IMR-90 (cell line): ENCODE measurements around the gene PPBP. TPM values are rescaled to one million over a fixed set of nuclear protein-coding genes. Genes with fewer than 3 reads are reported as not detected.

ENCODE experiments used
- ATAC-seq: fragments of 200-7000 bp; cut with Tn5 transposase; 2 replicates; pipeline ENCODE4 v1.9.1; 2020; ENCODE audit warnings: low read depth, mild to moderate bottlenecking, moderate library complexity
- BruUV-seq: library from RNA; stranded (reverse); fragments of 400-500 nt; replicated peaks from 2 replicates; lab custom pipeline; 2021; lab: Mats Ljungman, UMichigan
- CTCF ChIA-PET: fragments of 300-600 bp; formaldehyde crosslinking; extraction: SDS; loops from one replicate; lab custom pipeline; 2021; ENCODE audit warnings: antibody characterized with exemption; lab: Yijun Ruan, JAX
- POLR2A ChIA-PET: fragments of 300-600 bp; sonication (Branson Sonifier 250); formaldehyde crosslinking; loops from one replicate; lab custom pipeline; 2022; ENCODE audit warnings: antibody characterized with exemption; ENCODE audit not compliant: unreplicated experiment; lab: Charles Lee
- DNase-seq: peaks from one replicate; pipeline ENCODE4 v3.0.0; 2013
- H2AFZ ChIP-seq: replicated peaks from 2 replicates; pipeline ENCODE3; 2013; ENCODE audit warnings: low read length, mild to moderate bottlenecking; ENCODE audit not compliant: poor library complexity
- H2AK5ac ChIP-seq: 2 replicates; pipeline ENCODE4 v1.6.1; 2013; ENCODE audit warnings: low read depth, low read length, inconsistent platforms
- H2AK9ac ChIP-seq: replicated peaks from 2 replicates; pipeline ENCODE3; 2013; ENCODE audit warnings: mild to moderate bottlenecking, low read depth, low read length, moderate library complexity; ENCODE audit not compliant: poor library complexity
- H2BK120ac ChIP-seq: 2 replicates; pipeline ENCODE4 v1.6.1; 2013; ENCODE audit warnings: low read depth, low read length, inconsistent platforms
- H2BK15ac ChIP-seq: 3 replicates; pipeline ENCODE4 v1.6.1; 2013; ENCODE audit warnings: low read depth, low read length, inconsistent platforms
- H2BK20ac ChIP-seq: 2 replicates; pipeline ENCODE4 v1.6.1; 2013; ENCODE audit warnings: low read depth, mild to moderate bottlenecking, inconsistent platforms, low read length, moderate library complexity
- H2BK5ac ChIP-seq: 2 replicates; pipeline ENCODE4 v1.6.1; 2013; ENCODE audit warnings: mild to moderate bottlenecking, low read depth, low read length, inconsistent platforms; ENCODE audit not compliant: poor library complexity, severe bottlenecking
- H3K14ac ChIP-seq: replicated peaks from 2 replicates; pipeline ENCODE4 v1.6.1; 2013; ENCODE audit warnings: low read depth, low read length, inconsistent platforms
- H3K18ac ChIP-seq: 2 replicates; pipeline ENCODE4 v1.6.1; 2013; ENCODE audit warnings: low read depth, low read length, control low read depth
- H3K23ac ChIP-seq: 2 replicates; pipeline ENCODE4 v1.6.1; 2013; ENCODE audit warnings: low read depth, low read length, inconsistent platforms
- H3K27ac ChIP-seq: 2 replicates; pipeline ENCODE4 v1.5.1; 2013; ENCODE audit warnings: mild to moderate bottlenecking, control low read depth, low read length; ENCODE audit not compliant: insufficient read depth
- H3K27me3 ChIP-seq: 2 replicates; pipeline ENCODE4 v1.6.1; 2013; ENCODE audit warnings: low read length; ENCODE audit not compliant: control insufficient read depth, insufficient read depth
- H3K36me3 ChIP-seq: 2 replicates; pipeline ENCODE4 v1.6.1; 2013; ENCODE audit warnings: low read length, mixed read lengths; ENCODE audit not compliant: control insufficient read depth, insufficient read depth
- H3K4ac ChIP-seq: 2 replicates; pipeline ENCODE4 v1.6.1; 2013; ENCODE audit warnings: low read depth, low read length, inconsistent platforms
- H3K4me1 ChIP-seq: 2 replicates; pipeline ENCODE4 v1.6.1; 2013; ENCODE audit warnings: low read length, mixed read lengths; ENCODE audit not compliant: control insufficient read depth, insufficient read depth
- H3K4me2 ChIP-seq: 2 replicates; pipeline ENCODE4 v1.6.1; 2013; ENCODE audit warnings: low read depth, mild to moderate bottlenecking, control low read depth, low read length, moderate library complexity
- H3K4me3 ChIP-seq: 2 replicates; pipeline ENCODE4 v1.5.1; 2013; ENCODE audit warnings: low read depth, mild to moderate bottlenecking, control low read depth, low read length, moderate library complexity; ENCODE audit not compliant: insufficient read depth
- H3K56ac ChIP-seq: 2 replicates; pipeline ENCODE4 v1.6.1; 2013; ENCODE audit warnings: low read length, inconsistent platforms; ENCODE audit not compliant: insufficient read depth; ENCODE audit errors: extremely low read depth
- H3K79me1 ChIP-seq, 2 experiments: 2 replicates each; pipeline ENCODE4 v1.6.1; 2013; ENCODE audit warnings: low read length in 2 of 2, inconsistent platforms in 1 of 2, low read depth in 1 of 2
- H3K9ac ChIP-seq: 2 replicates; pipeline ENCODE4 v1.6.1; 2013; ENCODE audit warnings: low read depth, low read length, control low read depth
- H3K9me1 ChIP-seq: 2 replicates; pipeline ENCODE4 v1.6.1; 2013; ENCODE audit warnings: low read length, inconsistent platforms; ENCODE audit not compliant: insufficient read depth
- H3K9me3 ChIP-seq: 2 replicates; pipeline ENCODE4 v1.6.1; 2013; ENCODE audit warnings: low read length; ENCODE audit not compliant: control insufficient read depth, insufficient read depth
- H4K20me1 ChIP-seq: 2 replicates; pipeline ENCODE4 v1.6.1; 2013; ENCODE audit warnings: low read length, inconsistent platforms; ENCODE audit not compliant: insufficient read depth
- H4K5ac ChIP-seq: 2 replicates; pipeline ENCODE4 v1.6.1; 2013; ENCODE audit warnings: mild to moderate bottlenecking, low read depth, low read length, control low read depth
- H4K8ac ChIP-seq, 2 experiments: 2 replicates each; pipeline ENCODE4 v1.6.1; 2013; ENCODE audit warnings: low read depth in 2 of 2, low read length in 2 of 2, control low read depth in 1 of 2, inconsistent platforms in 1 of 2
- H4K91ac ChIP-seq: 2 replicates; pipeline ENCODE4 v1.6.1; 2013; ENCODE audit warnings: low read depth, low read length, inconsistent platforms; ENCODE audit not compliant: insufficient read depth
- CEBPB ChIP-seq: IDR thresholded peaks from 2 replicates; pipeline ENCODE4 v1.6.1; 2012; ENCODE audit warnings: low read depth, low read length, improper control_type of control experiment
- FOS ChIP-seq: fragments of 150-350 bp; IDR thresholded peaks from 2 replicates; pipeline ENCODE4 v1.6.1; 2016; ENCODE audit warnings: low read depth, low read length
- MAZ ChIP-seq: IDR thresholded peaks from 2 replicates; pipeline ENCODE4 v1.6.1; 2012; ENCODE audit warnings: low read depth, mild to moderate bottlenecking, low read length, improper control_type of control experiment, moderate library complexity, borderline replicate concordance
- RCOR1 ChIP-seq: IDR thresholded peaks from 2 replicates; pipeline ENCODE4 v1.6.1; 2012; ENCODE audit warnings: mild to moderate bottlenecking, low read length, improper control_type of control experiment; ENCODE audit not compliant: insufficient replicate concordance
- dilution Hi-C: fragments of 300-500 bp; cut with HindIII; formaldehyde crosslinking; loops from one replicate; pipeline ENCODE4 v1.14.3; 2018; ENCODE audit warnings: low sequenced_read_pairs; ENCODE audit not compliant: unreplicated experiment
- in situ Hi-C: fragments of 300-500 bp; cut with MboI; formaldehyde crosslinking; loops from 3 replicates; pipeline ENCODE4 v1.14.3; 2019; ENCODE audit warnings: low sequenced_read_pairs, inconsistent platforms, mixed read lengths
- intact Hi-C: fragments of 100-400 bp; cut with micrococcal nuclease; formaldehyde crosslinking; loops from 2 replicates; pipeline ENCODE4 v1.10.0; 2022
- polyA plus RNA-seq, 3 experiments: library from polyadenylated mRNA; depleted of rRNA; stranded (reverse); fragments of >200 nt; gene quantifications; 2 replicates each; pipeline ENCODE4 v1.2.3, GENCODE V29; 2012; ENCODE audit warnings: low replicate concordance in 1 of 3
- total RNA-seq: library from RNA; depleted of rRNA; stranded (reverse); fragments of >200 nt; gene quantifications from 2 replicates; pipeline ENCODE4 v1.2.3, GENCODE V29; 2012

Gene PPBP
- total and polyA plus RNA-seq, 2 of the 4 experiments (the other 2 are of a cell fraction) = not detected

GRCh38 chr4:74032064-74032463 lies 44.1 kb upstream of the PPBP start:
- H4K8ac ChIP-seq = no peak overlapping the region
- in situ Hi-C loops = loop anchor here (10.0 kb wide), 1 partner anchor 367 kb away; no protein-coding TSS in a partner anchor
- no peaks in the 10 kb centered on the region; a peak in 1 of 4 replicates for H3K79me1 ChIP-seq
- H4K20me1 ChIP-seq = no peaks in the 10 kb centered on the region
- no peak overlapping the region for H2BK5ac ChIP-seq
- intact Hi-C loops = loop anchor here (10.0 kb wide), 3 partner anchors 107 to 457 kb away; partner anchors contain the start of gene CXCL1
- BruUV-seq = no TSS peak
- H3K9me3 ChIP-seq = no peaks in the 10 kb centered on the region
- no peak overlapping the region; the same call in 2 of the 3 replicates for H2BK15ac ChIP-seq
- no peak overlapping the region for H3K4me2 ChIP-seq
- DNase-seq = peak; percentile 35
- 0 out of 2 replicates have a peak, but pooled peaks cover 2% of the 10 kb centered on the region for H3K9me1 ChIP-seq
- H3K23ac ChIP-seq = no peak overlapping the region
- ChIA-PET CTCF (no interaction called here), POLR2A (no interaction called here)
- no peak overlapping the region for H3K18ac ChIP-seq
- dilution Hi-C loops = no loop called here
- no peak overlapping the region for H3K9ac ChIP-seq
- H3K4me3 ChIP-seq = no peak overlapping the region
- H2BK120ac ChIP-seq = no peak overlapping the region
- H2AFZ ChIP-seq = no peak overlapping the region
- no peak for TF ChIP-seq FOS
- no peak for TF ChIP-seq CEBPB
- TF ChIP-seq MAZ = no peak
- TF ChIP-seq RCOR1 = no peak
- no peak overlapping the region for H3K27ac ChIP-seq
- H3K27me3 ChIP-seq = no peaks in the 10 kb centered on the region
- H3K56ac ChIP-seq = no peak overlapping the region
- no peaks in the 10 kb centered on the region for H3K36me3 ChIP-seq
- no peak overlapping the region for H3K4ac ChIP-seq
- no peaks in the 10 kb centered on the region for H3K4me1 ChIP-seq
- H2BK20ac ChIP-seq = no peak overlapping the region
- ATAC-seq = no peak
- no peak overlapping the region for H4K91ac ChIP-seq
- no peak overlapping the region for H4K5ac ChIP-seq
- no peak overlapping the region for H2AK9ac ChIP-seq
- H3K14ac ChIP-seq = no peak overlapping the region; the same call in 1 of the 2 replicates
- H2AK5ac ChIP-seq = no peak overlapping the region
